Subcutaneous abdominal adipose tissue (tissue), 5 donors: Measurements from ENCODE around the gene PSME2.

Source experiments
- H3K27ac ChIP-seq: one replicate; pipeline ENCODE4 v1.7.0; 2013; ENCODE audit warnings: low read depth, mild to moderate bottlenecking, inconsistent platforms, low read length, moderate library complexity
- H3K27me3 ChIP-seq, 5 donors: one replicate each; pipeline ENCODE4 v1.7.0; 2013; ENCODE audit warnings: low read length in 5 of 5, inconsistent platforms in 1 of 5; ENCODE audit not compliant: control insufficient read depth in 5 of 5, insufficient read depth in 4 of 5
- H3K36me3 ChIP-seq, 5 donors: one replicate each; pipeline ENCODE4 v1.7.0; 2013; ENCODE audit warnings: low read length in 5 of 5; ENCODE audit not compliant: control insufficient read depth in 5 of 5, insufficient read depth in 5 of 5
- H3K4me1 ChIP-seq, 5 donors: one replicate each; pipeline ENCODE4 v1.7.0; 2013; ENCODE audit warnings: low read length in 5 of 5, mild to moderate bottlenecking in 3 of 5, moderate library complexity in 1 of 5; ENCODE audit not compliant: control insufficient read depth in 5 of 5, insufficient read depth in 5 of 5
- H3K4me3 ChIP-seq, 5 donors: one replicate each; pipeline ENCODE4 v1.7.0; 2013; ENCODE audit warnings: low read length in 5 of 5, low read depth in 1 of 5
- H3K9ac ChIP-seq, 5 donors: one replicate each; pipeline ENCODE4 v1.7.0; 2013; ENCODE audit warnings: low read length in 5 of 5, mild to moderate bottlenecking in 4 of 5, moderate library complexity in 3 of 5
- H3K9me3 ChIP-seq, 5 donors: one replicate each; pipeline ENCODE4 v1.7.0; 2013; ENCODE audit warnings: low read length in 5 of 5; ENCODE audit not compliant: control insufficient read depth in 5 of 5
- donor health status: healthy.
- donor health status: healthy.
- donor health status: healthy.
- donor health status: healthy.
- donor health status: healthy.

PSME2 gene

DNA sequence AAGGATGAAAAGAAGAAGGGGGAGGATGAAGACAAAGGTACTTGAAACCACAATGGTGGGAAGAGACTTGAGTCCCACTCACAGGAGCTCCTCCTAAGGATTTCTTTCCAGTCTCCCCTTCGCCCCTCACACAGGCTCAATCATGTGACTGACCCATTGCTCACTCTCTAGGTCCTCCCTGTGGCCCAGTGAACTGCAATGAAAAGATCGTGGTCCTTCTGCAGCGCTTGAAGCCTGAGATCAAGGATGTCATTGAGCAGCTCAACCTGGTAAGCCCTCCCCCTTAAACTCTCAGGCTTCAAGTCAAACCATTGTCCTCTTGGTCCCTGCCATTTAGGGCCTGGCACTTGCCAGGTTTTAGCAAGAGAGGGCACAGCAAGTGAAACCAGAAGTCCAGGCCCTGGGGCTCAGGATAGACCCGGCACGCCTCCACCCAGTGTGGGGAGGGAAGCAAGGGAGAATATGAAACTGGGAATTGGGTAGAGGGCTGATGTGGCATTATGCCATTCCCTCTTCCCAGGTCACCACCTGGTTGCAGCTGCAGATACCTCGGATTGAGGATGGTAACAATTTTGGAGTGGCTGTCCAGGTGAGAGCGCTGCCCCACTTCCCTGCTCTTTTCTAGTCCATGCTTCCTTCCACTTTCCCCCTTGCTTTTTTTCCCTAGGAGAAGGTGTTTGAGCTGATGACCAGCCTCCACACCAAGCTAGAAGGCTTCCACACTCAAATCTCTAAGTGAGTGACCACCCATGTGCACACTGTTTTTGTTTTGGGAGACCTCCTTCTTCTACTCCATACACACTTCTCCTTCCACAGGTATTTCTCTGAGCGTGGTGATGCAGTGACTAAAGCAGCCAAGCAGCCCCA, 8.6 kb downstream of the PSME2 start:
- H3K9me3 ChIP-seq = no peaks in the 10 kb centered on the region
- no peak overlapping the region for H3K4me3 ChIP-seq
- no peaks in the 10 kb centered on the region for H3K27me3 ChIP-seq
- H3K27ac ChIP-seq = peak overlapping the region; percentile 62
- H3K4me1 ChIP-seq = peaks cover 3 to 51% (median 36%) of the 10 kb centered on the region in 5 donors
- H3K9ac ChIP-seq = peak overlapping the region in 1 of 5 donors; percentile 86
- peaks cover 0 to 24% (median 20%) of the 10 kb centered on the region in 5 donors for H3K36me3 ChIP-seq

DNA sequence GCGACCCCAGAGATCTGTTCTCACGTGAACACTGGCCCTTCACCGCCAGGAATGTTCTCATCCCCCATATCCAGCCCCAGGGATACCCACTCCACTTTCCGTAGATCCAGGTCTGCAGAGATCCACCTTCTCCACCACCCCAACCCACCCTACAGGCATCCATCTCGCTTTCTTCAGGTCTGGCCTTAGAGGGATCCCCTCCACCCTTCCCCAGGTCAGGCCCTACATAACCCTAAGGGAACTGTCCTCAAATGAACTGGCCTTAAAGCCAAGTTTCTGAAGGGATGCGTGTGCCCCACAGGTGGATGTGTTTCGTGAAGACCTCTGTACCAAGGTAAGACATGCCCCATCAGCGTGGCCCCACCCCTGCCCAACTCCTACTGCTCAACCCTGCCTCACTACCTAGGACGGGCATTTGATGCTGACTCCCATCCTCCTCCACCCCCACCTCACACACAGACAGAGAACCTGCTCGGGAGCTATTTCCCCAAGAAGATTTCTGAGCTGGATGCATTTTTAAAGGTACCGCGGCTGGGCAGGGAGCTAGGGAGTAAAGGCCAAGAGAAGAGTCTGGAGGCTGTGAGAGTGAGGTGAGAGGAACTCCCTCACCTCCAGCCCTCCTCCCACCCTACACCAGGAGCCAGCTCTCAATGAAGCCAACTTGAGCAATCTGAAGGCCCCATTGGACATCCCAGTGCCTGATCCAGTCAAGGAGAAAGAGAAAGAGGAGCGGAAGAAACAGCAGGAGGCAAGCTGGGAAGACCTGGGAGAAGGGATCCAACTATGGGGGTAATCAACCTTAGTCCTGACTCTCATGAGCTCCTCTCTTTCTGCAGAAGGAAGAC, 9.5 kb downstream of the PSME2 start:
- H3K4me1 ChIP-seq = peaks cover 2 to 56% (median 33%) of the 10 kb centered on the region in 5 donors
- peak overlapping the region; percentile 62 for H3K27ac ChIP-seq
- H3K9ac ChIP-seq = peak overlapping the region in 4 of 5 donors; percentile 78 to 92 (median 86)
- no peaks in the 10 kb centered on the region for H3K9me3 ChIP-seq
- H3K36me3 ChIP-seq = peaks cover 0 to 24% (median 20%) of the 10 kb centered on the region in 5 donors
- no peaks in the 10 kb centered on the region for H3K27me3 ChIP-seq
- peak overlapping the region; percentile 73 to 91 (median 83) for H3K4me3 ChIP-seq

DNA sequence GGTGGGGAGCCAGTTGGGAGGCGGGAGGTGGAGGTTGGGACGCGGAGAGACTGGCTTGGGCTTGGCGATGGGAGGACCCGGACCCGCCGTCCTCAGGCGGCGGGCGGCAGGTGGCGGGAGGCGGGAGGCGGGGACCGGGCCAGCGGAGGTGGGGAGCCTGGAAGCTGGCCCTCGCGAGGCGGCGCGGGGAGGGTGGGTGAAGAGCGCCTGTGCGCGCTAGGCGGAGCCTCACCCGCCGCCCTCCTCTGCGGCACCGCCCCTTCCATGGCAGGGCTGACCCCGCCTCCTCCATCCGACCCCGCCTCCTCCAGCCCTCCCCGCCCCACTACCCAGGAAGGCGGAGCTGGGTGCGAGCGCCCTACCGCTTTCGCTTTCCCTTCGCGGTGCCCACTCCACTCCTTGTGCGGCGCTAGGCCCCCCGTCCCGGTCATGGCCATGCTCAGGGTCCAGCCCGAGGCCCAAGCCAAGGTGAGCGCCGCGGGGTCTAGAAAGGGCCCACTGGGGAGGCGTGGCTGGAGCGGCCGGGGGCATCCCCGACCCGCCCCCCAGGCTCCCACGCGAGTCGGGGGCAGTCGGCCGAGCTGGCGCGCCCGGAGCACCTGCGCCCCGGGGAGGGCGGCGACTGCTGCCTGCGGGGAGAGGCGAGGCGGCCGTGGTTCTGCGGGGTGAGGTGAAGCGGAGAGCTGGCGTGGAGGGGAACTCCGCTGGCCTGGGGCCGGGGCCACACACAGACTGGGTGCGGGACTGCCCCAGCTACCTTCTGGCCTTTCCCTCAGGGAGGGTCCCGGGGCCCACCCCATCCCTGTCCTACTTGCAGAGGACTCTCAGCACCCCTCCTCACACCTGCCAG, 10.4 kb downstream of the PSME2 start, which contains the start of gene PSME1:
Gene PSME1, plus strand, starts transcription at position 361 of the 850 bp plus-strand sequence. Its CDS starts 69 bp downstream, at position 430.
- Histone ChIP-seq H3K27me3 (no peaks in the 10 kb centered on the region), H3K4me1 (peaks cover 1 to 57% (median 30%) of the 10 kb centered on the region in 5 donors), H3K9me3 (no peaks in the 10 kb centered on the region), H3K4me3 (peak within 1 kb of the TSS; percentile 73 to 91 (median 83)), H3K36me3 (peaks cover 0 to 24% (median 20%) of the 10 kb centered on the region in 5 donors), H3K27ac (peak within 1 kb of the TSS; percentile 62), H3K9ac (peak within 1 kb of the TSS in 4 of 5 donors; percentile 78 to 92 (median 86))

DNA sequence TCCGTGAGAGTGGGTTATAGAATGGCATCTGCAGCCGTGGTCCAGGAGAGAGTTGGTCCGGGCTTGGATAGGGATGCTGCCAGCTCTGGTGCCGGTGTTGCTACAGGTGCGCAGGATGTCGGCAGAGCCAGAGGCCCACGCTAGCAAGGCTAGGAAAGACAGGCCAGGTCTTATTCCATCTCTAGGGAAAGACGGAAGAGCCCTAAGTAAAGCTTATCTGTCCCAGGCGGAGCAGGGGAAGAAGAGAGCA, 10.9 kb downstream of the PSME2 start:
- Histone ChIP-seq H3K27ac (peak overlapping the region; percentile 62), H3K9ac (peak overlapping the region in 3 of 5 donors; percentile 43 to 86 (median 73)), H3K9me3 (no peaks in the 10 kb centered on the region), H3K27me3 (no peaks in the 10 kb centered on the region), H3K36me3 (peaks cover 0 to 24% (median 20%) of the 10 kb centered on the region in 5 donors), H3K4me1 (peaks cover 1 to 57% (median 29%) of the 10 kb centered on the region in 5 donors), H3K4me3 (peak overlapping the region; percentile 51 to 91 (median 83))

DNA sequence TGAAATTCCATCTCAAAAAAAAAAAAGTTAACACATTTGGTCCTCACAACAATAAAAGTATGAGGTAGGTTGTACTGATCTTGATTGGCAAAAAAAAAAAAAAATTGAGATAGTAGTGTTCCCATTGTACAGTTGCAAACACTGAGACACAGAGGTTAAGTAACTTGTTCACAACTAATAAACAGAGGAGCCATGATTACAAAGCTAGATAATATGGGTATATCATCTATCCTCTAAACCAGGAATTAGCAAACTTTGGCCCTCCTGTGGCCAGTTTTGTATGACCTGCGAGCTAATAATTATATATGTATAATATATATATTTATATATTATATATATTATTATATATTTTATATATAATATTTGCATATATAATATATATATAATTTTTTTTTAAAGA, 12.7 kb downstream of the PSME2 start:
- H3K27ac ChIP-seq = no peak overlapping the region

DNA sequence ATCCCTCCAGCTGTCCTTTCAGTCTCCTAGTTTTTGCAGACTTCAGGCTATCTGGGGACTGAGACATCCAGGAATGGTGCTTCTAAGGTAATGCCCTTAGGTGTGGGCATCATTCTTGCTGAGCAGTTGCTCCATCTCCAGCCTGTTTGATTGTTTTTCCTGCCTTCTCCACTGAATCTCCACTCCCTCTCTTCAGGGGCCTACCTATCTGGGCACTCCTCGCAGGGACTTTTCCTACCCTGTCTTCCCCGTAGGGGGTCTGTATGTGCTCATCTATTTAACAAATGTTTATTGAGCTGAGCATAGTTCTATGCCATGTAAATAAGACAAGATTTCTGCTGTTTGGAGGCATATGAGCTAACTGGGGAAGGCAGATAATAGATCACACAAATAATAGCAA, 13.4 kb downstream of the PSME2 start:
- no peak overlapping the region for H3K4me3 ChIP-seq
- no peaks in the 10 kb centered on the region for H3K27me3 ChIP-seq
- peaks cover 1 to 44% (median 24%) of the 10 kb centered on the region in 5 donors for H3K4me1 ChIP-seq

More for the DNA sequence above, 12.7 kb downstream of the PSME2 start:
- Histone ChIP-seq H3K9ac (no peak overlapping the region), H3K9me3 (no peaks in the 10 kb centered on the region), H3K27me3 (no peaks in the 10 kb centered on the region), H3K36me3 (peaks cover 0 to 16% (median 13%) of the 10 kb centered on the region in 5 donors), H3K4me3 (no peak overlapping the region), H3K4me1 (peaks cover 1 to 46% (median 24%) of the 10 kb centered on the region in 5 donors)

DNA sequence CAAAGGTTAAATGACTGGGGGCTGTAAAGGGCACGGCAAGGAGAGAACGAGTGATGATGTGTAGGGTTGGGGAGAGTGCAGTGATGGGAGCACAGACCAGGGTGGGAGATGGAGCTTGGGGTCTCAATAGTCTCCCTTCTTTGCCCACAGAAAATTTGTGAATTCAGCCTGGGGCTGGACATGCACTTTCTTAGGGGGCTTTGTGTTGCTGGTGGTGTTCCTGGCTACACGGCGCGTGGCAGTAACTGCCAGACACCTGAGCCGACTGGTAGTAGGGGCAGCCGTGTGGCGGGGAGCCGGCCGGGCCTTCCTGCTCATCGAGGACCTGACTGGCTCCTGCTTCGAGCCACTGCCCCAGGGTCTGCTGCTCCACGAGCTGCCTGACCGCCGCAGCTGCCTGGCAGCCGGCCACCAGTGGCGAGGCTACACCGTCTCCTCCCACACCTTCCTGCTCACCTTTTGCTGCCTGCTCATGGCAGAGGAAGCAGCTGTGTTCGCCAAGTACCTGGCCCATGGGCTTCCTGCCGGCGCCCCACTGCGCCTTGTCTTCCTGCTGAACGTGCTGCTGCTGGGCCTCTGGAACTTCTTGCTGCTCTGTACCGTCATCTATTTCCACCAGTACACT, 14.2 kb downstream of the PSME2 start:
- no peak overlapping the region for H3K27ac ChIP-seq
- H3K27me3 ChIP-seq = no peaks in the 10 kb centered on the region
- H3K9ac ChIP-seq = peak overlapping the region in 1 of 5 donors; percentile 28
- H3K36me3 ChIP-seq = peaks cover 0 to under 1% (median 0%) of the 10 kb centered on the region in 5 donors
- H3K9me3 ChIP-seq = no peaks in the 10 kb centered on the region
- H3K4me3 ChIP-seq = no peak overlapping the region
- H3K4me1 ChIP-seq = peaks cover 1 to 38% (median 23%) of the 10 kb centered on the region in 5 donors

More for the DNA sequence above, 13.4 kb downstream of the PSME2 start:
- Histone ChIP-seq H3K9ac (no peak overlapping the region), H3K36me3 (peaks cover 0 to 8% (median 6%) of the 10 kb centered on the region in 5 donors), H3K27ac (no peak overlapping the region), H3K9me3 (no peaks in the 10 kb centered on the region)

DNA sequence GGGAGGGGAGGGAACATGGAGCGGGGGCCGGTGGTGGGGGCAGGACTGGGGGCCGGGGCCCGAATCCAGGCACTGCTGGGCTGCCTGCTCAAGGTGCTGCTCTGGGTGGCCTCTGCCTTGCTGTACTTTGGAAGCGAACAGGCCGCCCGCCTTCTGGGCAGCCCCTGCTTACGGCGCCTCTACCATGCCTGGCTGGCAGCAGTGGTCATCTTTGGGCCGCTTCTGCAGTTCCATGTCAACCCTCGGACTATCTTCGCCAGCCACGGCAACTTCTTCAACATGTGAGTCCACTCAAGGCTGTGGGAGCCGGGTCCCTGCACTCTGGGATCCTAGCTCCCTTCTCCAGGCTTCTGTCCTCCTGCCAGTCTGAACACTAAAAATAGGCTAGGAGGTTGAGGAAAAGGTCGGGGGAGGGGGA, 14.9 kb downstream of the PSME2 start:
- Histone ChIP-seq H3K27ac (no peak overlapping the region), H3K9me3 (no peaks in the 10 kb centered on the region), H3K4me3 (no peak overlapping the region), H3K4me1 (peaks cover 1 to 31% (median 17%) of the 10 kb centered on the region in 5 donors), H3K36me3 (no peaks in the 10 kb centered on the region), H3K9ac (no peak overlapping the region), H3K27me3 (no peaks in the 10 kb centered on the region)
